Heart left ventricle (tissue), 13 donors: ENCODE measurements around the gene LIPC.

Experiments used
- POLR2A ChIP-seq, 2 donors: fragments of 450-650 bp; IDR thresholded peaks; one replicate each; pipeline ENCODE4 v1.6.1; 2017; ENCODE audit warnings: antibody characterized with exemption in 2 of 2, mild to moderate bottlenecking in 2 of 2, moderate library complexity in 2 of 2
- TF ChIP-seq, protein P1 (sequence below), 12 donors: fragments of 200-600 bp; sonication (generic) in 4 of 12; IDR thresholded peaks; one replicate each; pipeline versions ENCODE4 v1.5.0 to v1.8.0; 2018 to 2022; ENCODE audit warnings: antibody characterized with exemption in 12 of 12, mild to moderate bottlenecking in 5 of 12
- donor health status: ischemic (EF 13 %, LVEDD 7.1; RV severe dilation, severe dysfunction).
- donor health status: DM: no; HTN: yes; CAD: no.
- donor health status: DM: no; HTN: no; CAD: no.
- donor health status: ischemic (EF 25% LVEDD 6.9; RV normal size, moderate dysfunction).
- donor health status: ischemic (EF 25% LVEDD 5.7; RV mildly dilated, moderate dysfunction).
- donor health status: ischemic (EF 35%, LVEDD 5.7; RV mildly dilated, moderate dysfunction).
- donor health status: nonischemic (EF 11% LVEDD 7.7; RV severe dilation, severe dysfunction).
- donor health status: DM: yes; HTN: yes; CAD: no.
- donor health status: PGD.
- donor health status: ischemic (EF 29% LVEDD 5.4; RV normal size, mild dysfunction).
- donor health status: nonischemic (EF 23%, LVEDD 6.1; RV moderate dilation, normal function).

DNA sequence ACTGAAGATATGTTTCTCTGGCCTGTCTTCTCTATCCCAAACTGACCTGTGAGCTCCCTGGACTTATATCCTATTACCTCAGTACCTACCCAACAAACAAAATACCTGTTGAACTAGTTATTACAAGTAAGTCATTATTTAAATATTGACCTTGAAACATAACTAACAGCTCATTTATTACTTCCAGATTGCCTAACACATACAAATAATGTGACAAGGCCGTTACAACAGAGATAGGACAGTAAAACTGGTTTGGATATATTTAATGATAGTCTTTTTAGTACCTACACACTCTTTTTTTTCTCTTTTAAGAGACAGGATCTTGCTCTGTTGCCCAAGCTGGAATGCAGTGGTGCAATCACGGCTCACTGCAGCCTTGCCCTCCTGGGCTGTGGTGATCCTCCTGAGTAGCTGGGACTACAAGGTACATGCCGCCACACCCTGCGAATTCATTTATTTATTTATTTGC lies 172.7 kb downstream of the LIPC start:
- TF ChIP-seq, protein P1, sequence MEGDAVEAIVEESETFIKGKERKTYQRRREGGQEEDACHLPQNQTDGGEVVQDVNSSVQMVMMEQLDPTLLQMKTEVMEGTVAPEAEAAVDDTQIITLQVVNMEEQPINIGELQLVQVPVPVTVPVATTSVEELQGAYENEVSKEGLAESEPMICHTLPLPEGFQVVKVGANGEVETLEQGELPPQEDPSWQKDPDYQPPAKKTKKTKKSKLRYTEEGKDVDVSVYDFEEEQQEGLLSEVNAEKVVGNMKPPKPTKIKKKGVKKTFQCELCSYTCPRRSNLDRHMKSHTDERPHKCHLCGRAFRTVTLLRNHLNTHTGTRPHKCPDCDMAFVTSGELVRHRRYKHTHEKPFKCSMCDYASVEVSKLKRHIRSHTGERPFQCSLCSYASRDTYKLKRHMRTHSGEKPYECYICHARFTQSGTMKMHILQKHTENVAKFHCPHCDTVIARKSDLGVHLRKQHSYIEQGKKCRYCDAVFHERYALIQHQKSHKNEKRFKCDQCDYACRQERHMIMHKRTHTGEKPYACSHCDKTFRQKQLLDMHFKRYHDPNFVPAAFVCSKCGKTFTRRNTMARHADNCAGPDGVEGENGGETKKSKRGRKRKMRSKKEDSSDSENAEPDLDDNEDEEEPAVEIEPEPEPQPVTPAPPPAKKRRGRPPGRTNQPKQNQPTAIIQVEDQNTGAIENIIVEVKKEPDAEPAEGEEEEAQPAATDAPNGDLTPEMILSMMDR (IDR thresholded peaks at IDR 0.05): no peak
- no peak for TF ChIP-seq POLR2A (IDR thresholded peaks at IDR 0.05)
